Endothelial cell of umbilical vein (primary cell): Measurements from ENCODE around the gene FAM193B. TPM values are rescaled to one million over a fixed set of nuclear protein-coding genes. Genes with fewer than 3 reads are reported as not detected.
A peak's percentile ranks its signal among the peaks of the same experiment; 100 is the strongest.

Experiments
- BruUV-seq: library from RNA; stranded (reverse); fragments of 400-500 nt; replicated peaks from 2 replicates; lab custom pipeline; 2021; lab: Mats Ljungman, UMichigan
- CTCF ChIA-PET: fragments of 300-600, 350-600 bp; sonication (Branson Sonifier 250); formaldehyde crosslinking; loops from one replicate; lab custom pipeline; 2021; ENCODE audit warnings: antibody characterized with exemption, inconsistent platforms; lab: Charles Lee
- POLR2A ChIA-PET: fragments of 300-600, 350-600 bp; sonication (Branson Sonifier 250); formaldehyde crosslinking; loops from one replicate; lab custom pipeline; 2021; ENCODE audit warnings: antibody characterized with exemption, inconsistent platforms; lab: Charles Lee
- DNase-seq: peaks from one replicate; pipeline ENCODE4 v3.0.0-alpha.2; 2011; ENCODE audit warnings: low read depth, low spot score
- FAIRE-seq: peaks from 2 replicates; lab custom pipeline; 2011; peaks lifted over from hg19 to GRCh38; lab: Jason Lieb, UNC
- H2AFZ ChIP-seq: 2 replicates; pipeline ENCODE4 v1.6.0; 2012; ENCODE audit warnings: low read depth, low read length, control low read depth, inconsistent platforms
- H3K27ac ChIP-seq: 2 replicates; pipeline ENCODE4 v1.5.1; 2011; ENCODE audit warnings: low read depth, mild to moderate bottlenecking, control low read depth, low read length, moderate library complexity; ENCODE audit not compliant: insufficient read depth
- H3K27me3 ChIP-seq, 2 experiments: 2 replicates each; pipeline versions ENCODE4 v1.6.0 to v1.6.1; 2011; ENCODE audit warnings: low read length in 2 of 2, mixed read lengths in 1 of 2; ENCODE audit not compliant: control insufficient read depth in 2 of 2, insufficient read depth in 2 of 2
- H3K36me3 ChIP-seq, 2 experiments: 2 replicates in 1 of 2; 3 replicates in 1 of 2; pipeline ENCODE4 v1.5.1; 2011; ENCODE audit warnings: low read length in 2 of 2, mild to moderate bottlenecking in 1 of 2, moderate library complexity in 1 of 2; ENCODE audit not compliant: control insufficient read depth in 2 of 2, insufficient read depth in 2 of 2; ENCODE audit errors: extremely low read depth in 1 of 2
- H3K4me1 ChIP-seq: 3 replicates; pipeline ENCODE4 v1.5.1; 2011; ENCODE audit warnings: mild to moderate bottlenecking, low read length; ENCODE audit not compliant: control insufficient read depth, insufficient read depth; ENCODE audit errors: extremely low read depth
- H3K4me2 ChIP-seq: 2 replicates; pipeline ENCODE4 v1.6.1; 2011; ENCODE audit warnings: low read length, control low read depth, mixed read lengths; ENCODE audit not compliant: insufficient read depth
- H3K4me3 ChIP-seq, 3 experiments: fragments of 200-600 bp in 1 of 3; sonication (generic), shearing (Covaris generic) in 1 of 3; replicated peaks in 1 of 3; 2 replicates each; pipeline ENCODE4 v1.5.1; 2011 to 2016; ENCODE audit warnings: control low read depth in 3 of 3, low read length in 3 of 3, mild to moderate bottlenecking in 2 of 3, inconsistent platforms in 1 of 3, low read depth in 1 of 3, moderate library complexity in 1 of 3; ENCODE audit not compliant: insufficient read depth in 1 of 3
- H3K79me2 ChIP-seq: 2 replicates; pipeline ENCODE4 v1.6.0; 2012; ENCODE audit warnings: low read length, inconsistent platforms; ENCODE audit not compliant: control insufficient read depth, insufficient read depth
- H3K9ac ChIP-seq: replicated peaks from 2 replicates; pipeline ENCODE3; 2011; ENCODE audit warnings: low read length, control low read depth; ENCODE audit not compliant: insufficient read depth; ENCODE audit errors: extremely low read depth
- H3K9me1 ChIP-seq: replicated peaks from 3 replicates; pipeline ENCODE4 v1.6.0; 2011; ENCODE audit warnings: mild to moderate bottlenecking, low read length; ENCODE audit not compliant: control insufficient read depth, insufficient read depth; ENCODE audit errors: extremely low read depth
- H3K9me3 ChIP-seq: replicated peaks from 2 replicates; pipeline ENCODE4 v1.5.1; 2012; ENCODE audit warnings: low read length, inconsistent platforms; ENCODE audit not compliant: control insufficient read depth, insufficient read depth
- H4K20me1 ChIP-seq: replicated peaks from 2 replicates; pipeline ENCODE3; 2011; ENCODE audit warnings: mild to moderate bottlenecking, low read length; ENCODE audit not compliant: control insufficient read depth, insufficient read depth; ENCODE audit errors: extremely low read depth
- FOS ChIP-seq: IDR thresholded peaks from 2 replicates; pipeline ENCODE4 v1.6.1; 2011; ENCODE audit warnings: mild to moderate bottlenecking, low read length, moderate library complexity, borderline replicate concordance; ENCODE audit not compliant: insufficient read depth
- MAX ChIP-seq: IDR thresholded peaks from 2 replicates; pipeline ENCODE4 v1.6.1; 2011; ENCODE audit not compliant: insufficient read depth, insufficient read length
- POLR2A ChIP-seq: IDR thresholded peaks from 2 replicates; pipeline ENCODE4 v1.6.1; 2012; ENCODE audit warnings: low read depth, mild to moderate bottlenecking, control low read depth, low read length
- POLR2AphosphoS5 ChIP-seq: IDR thresholded peaks from 2 replicates; pipeline ENCODE4 v1.6.1; 2012; ENCODE audit warnings: low read depth, mild to moderate bottlenecking, control low read depth, low read length, moderate library complexity; ENCODE audit not compliant: insufficient read depth
- dilution Hi-C: fragments of 300-500 bp; cut with MboI; formaldehyde crosslinking; loops from one replicate; pipeline ENCODE4 v1.15.0; 2019; ENCODE audit warnings: low sequenced_read_pairs; ENCODE audit not compliant: extremely low pct_ligation_motif_present
- intact Hi-C: fragments of 100-400 bp; cut with micrococcal nuclease; formaldehyde crosslinking; loops from one replicate; pipeline ENCODE4 v1.10.0; 2022
- polyA plus RNA-seq, 4 experiments: library from polyadenylated mRNA; depleted of rRNA in 3 of 4; stranded (reverse) in 3 of 4; unstranded in 1 of 4; fragments of >200 nt; gene quantifications; 2 replicates each; pipeline versions ENCODE4 v1.2.1 to v1.2.3, GENCODE V29; 2011 to 2012; ENCODE audit warnings: missing spikeins in 1 of 4
- total RNA-seq: library from RNA; stranded (reverse); gene quantifications from 2 replicates; pipeline ENCODE4 v1.2.3, GENCODE V29; 2021

FAM193B gene
- total and polyA plus RNA-seq, 2 donors (not counting 3 experiments of a cell fraction or from before 2014, with no cell fraction given): 57.9 to 75.7 TPM

GRCh38 chr5:177497292-177498012, 56.9 kb downstream of the FAM193B start, which contains the start of gene PDLIM7:
Gene PDLIM7, minus strand, starts transcription at chr5:177497604. Its CDS starts 1,092 bp downstream, at chr5:177496512.
- H2AFZ ChIP-seq: peak within 1 kb of the TSS; percentile 22
- peak; percentile 98 for DNase-seq
- intact Hi-C loops: loop anchor here (1.0 to 10.0 kb wide), 6 partner anchors 12 to 963 kb away; partner anchors contain the start of genes DOK3, GRK6, N4BP3 and RNF44
- BruUV-seq: no TSS peak
- H3K9me3 ChIP-seq: no peaks in the 10 kb centered on the region
- peak; percentile 98 for FAIRE-seq
- TF ChIP-seq POLR2A (peak; percentile 99), MAX (no peak), FOS (no peak), POLR2AphosphoS5 (peak; percentile 99)
- H3K79me2 ChIP-seq: peaks cover 27% of the 10 kb centered on the region
- H3K9ac ChIP-seq: peak within 1 kb of the TSS; percentile 93
- peaks cover 5 to 6% of the 10 kb centered on the region in 2 experiments for H3K36me3 ChIP-seq
- H4K20me1 ChIP-seq: no peaks in the 10 kb centered on the region
- dilution Hi-C loops: no loop called here
- peak within 1 kb of the TSS; percentile 70 for H3K4me2 ChIP-seq
- ChIA-PET POLR2A (interaction anchor here (0.6 to 3.0 kb wide), 16 partner anchors 8 to 303 kb away, joined by 3 to 17 read pairs (median 5); partner anchors contain the start of genes DDX41, DOK3 and GRK6), CTCF (interaction anchor here (0.7 to 2.5 kb wide), 7 partner anchors 20 to 131 kb away, joined by 3 to 12 read pairs (median 3); no protein-coding TSS in a partner anchor)
- no peaks in the 10 kb centered on the region for H3K9me1 ChIP-seq
- peaks cover 42% of the 10 kb centered on the region for H3K4me1 ChIP-seq
- H3K27ac ChIP-seq: peak within 1 kb of the TSS; percentile 93
- no peaks in the 10 kb centered on the region for H3K27me3 ChIP-seq
- peak within 1 kb of the TSS; percentile 47 to 79 (median 74) for H3K4me3 ChIP-seq
